A673 (cell line): ENCODE results near the gene LHFPL2.

ENCODE experiments used
- EZH2 ChIP-seq: fragments of 200-600 bp; sonication (generic); IDR thresholded peaks from 2 replicates; pipeline ENCODE4 v1.6.1; 2017; ENCODE audit warnings: borderline replicate concordance, low read depth, mild to moderate bottlenecking, mixed read lengths, antibody characterized with exemption, low read length; ENCODE audit not compliant: poor library complexity, severe bottlenecking
- TF ChIP-seq, protein P1 (sequence below): fragments of 300-800, 200-600 bp; sonication (generic); conservative IDR thresholded peaks from 2 replicates; pipeline ENCODE4 v1.5.1; 2017; ENCODE audit warnings: low read depth, mild to moderate bottlenecking, antibody characterized with exemption, low read length, moderate library complexity, mixed read lengths

DNA sequence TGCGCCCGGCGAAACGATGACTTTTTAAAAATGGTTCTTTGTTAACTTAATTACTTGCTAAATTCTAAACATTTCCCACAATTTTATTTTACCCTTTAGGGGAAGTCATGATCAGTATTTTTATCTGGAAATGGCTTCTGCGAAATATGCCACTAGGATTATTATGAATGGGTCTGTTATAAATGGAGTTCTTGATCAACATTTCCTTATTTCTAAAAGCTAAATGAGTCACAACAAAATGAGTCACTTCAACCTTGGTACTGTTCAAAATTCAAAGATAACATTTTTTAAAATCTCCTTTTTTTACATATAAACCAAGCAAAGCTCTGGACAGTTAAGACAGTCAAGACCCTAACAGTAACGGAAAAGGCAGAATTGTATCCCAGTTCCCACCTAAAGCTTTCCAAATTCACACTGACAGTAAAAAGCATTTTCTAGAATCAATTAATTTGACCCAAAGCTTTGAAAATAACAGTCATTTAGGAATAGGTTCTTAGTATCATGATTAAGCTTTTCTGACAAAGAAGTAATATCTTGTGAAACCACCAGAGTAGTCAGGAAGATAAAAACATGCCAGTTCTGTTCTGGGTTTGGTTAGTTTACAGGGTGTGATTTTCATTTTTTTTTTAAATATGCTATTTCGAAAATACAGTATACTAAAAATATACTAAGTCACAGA, 81.7 kb downstream of the LHFPL2 start:
- TF ChIP-seq, protein P1, sequence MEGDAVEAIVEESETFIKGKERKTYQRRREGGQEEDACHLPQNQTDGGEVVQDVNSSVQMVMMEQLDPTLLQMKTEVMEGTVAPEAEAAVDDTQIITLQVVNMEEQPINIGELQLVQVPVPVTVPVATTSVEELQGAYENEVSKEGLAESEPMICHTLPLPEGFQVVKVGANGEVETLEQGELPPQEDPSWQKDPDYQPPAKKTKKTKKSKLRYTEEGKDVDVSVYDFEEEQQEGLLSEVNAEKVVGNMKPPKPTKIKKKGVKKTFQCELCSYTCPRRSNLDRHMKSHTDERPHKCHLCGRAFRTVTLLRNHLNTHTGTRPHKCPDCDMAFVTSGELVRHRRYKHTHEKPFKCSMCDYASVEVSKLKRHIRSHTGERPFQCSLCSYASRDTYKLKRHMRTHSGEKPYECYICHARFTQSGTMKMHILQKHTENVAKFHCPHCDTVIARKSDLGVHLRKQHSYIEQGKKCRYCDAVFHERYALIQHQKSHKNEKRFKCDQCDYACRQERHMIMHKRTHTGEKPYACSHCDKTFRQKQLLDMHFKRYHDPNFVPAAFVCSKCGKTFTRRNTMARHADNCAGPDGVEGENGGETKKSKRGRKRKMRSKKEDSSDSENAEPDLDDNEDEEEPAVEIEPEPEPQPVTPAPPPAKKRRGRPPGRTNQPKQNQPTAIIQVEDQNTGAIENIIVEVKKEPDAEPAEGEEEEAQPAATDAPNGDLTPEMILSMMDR = no peak
- TF ChIP-seq EZH2 = no peak
